Smooth muscle cell (in vitro differentiated cells): ENCODE data around the gene CAPN6. TPM values are rescaled to one million over a fixed set of nuclear protein-coding genes. Genes with fewer than 3 reads are reported as not detected.

Experiments
- DNase-seq: peaks from one replicate; lab custom pipeline; 2025; ENCODE audit not compliant: unreplicated experiment; lab: John Stamatoyannopoulos, UW
- H2AFZ ChIP-seq: fragments of 200-600 bp; sonication (generic); 2 replicates; pipeline ENCODE4 v1.6.0; 2016; ENCODE audit warnings: antibody characterized with exemption, low read depth, mild to moderate bottlenecking
- H3F3A ChIP-seq: fragments of 200-600 bp; sonication (generic); 2 replicates; pipeline ENCODE4 v1.6.0; 2017; ENCODE audit warnings: antibody characterized with exemption, low read depth
- H3K27ac ChIP-seq: fragments of 200-600 bp; sonication (generic); 2 replicates; pipeline ENCODE4 v1.5.1; 2016; ENCODE audit warnings: low read depth, mild to moderate bottlenecking
- H3K27me3 ChIP-seq: fragments of 200-600 bp; sonication (generic); 2 replicates; pipeline ENCODE4 v1.6.1; 2016; ENCODE audit warnings: low read depth, mild to moderate bottlenecking
- H3K36me3 ChIP-seq: fragments of 200-600 bp; sonication (generic); 2 replicates; pipeline ENCODE4 v1.5.1; 2016; ENCODE audit warnings: low read depth
- H3K4me1 ChIP-seq: fragments of 200-600 bp; sonication (generic); 2 replicates; pipeline ENCODE4 v1.5.1; 2016; ENCODE audit warnings: low read depth
- H3K4me2 ChIP-seq: fragments of 200-600 bp; sonication (generic); 2 replicates; pipeline ENCODE4 v1.6.0; 2016; ENCODE audit warnings: mild to moderate bottlenecking
- H3K4me3 ChIP-seq: fragments of 200-600 bp; sonication (generic); 2 replicates; pipeline ENCODE4 v1.5.1; 2016; ENCODE audit warnings: mild to moderate bottlenecking
- H3K79me2 ChIP-seq: fragments of 200-600 bp; sonication (generic); 2 replicates; pipeline ENCODE4 v1.6.0; 2016; ENCODE audit warnings: low read depth, mild to moderate bottlenecking
- H3K9ac ChIP-seq: fragments of 200-600 bp; sonication (generic); 2 replicates; pipeline ENCODE4 v1.6.0; 2016; ENCODE audit warnings: low read depth
- H3K9me3 ChIP-seq: fragments of 200-600 bp; sonication (generic); replicated peaks from 2 replicates; pipeline ENCODE4 v1.5.1; 2016; ENCODE audit warnings: low read depth
- H4K20me1 ChIP-seq: fragments of 200-600 bp; sonication (generic); 2 replicates; pipeline ENCODE4 v1.6.0; 2016; ENCODE audit warnings: low read depth
- WGBS: methylation state at CpG from one replicate; pipeline ENCODE4 v1.1.7; 2016; ENCODE audit warnings: low lambda C conversion rate; 5-methylcytosine and 5-hydroxymethylcytosine counted together
- polyA plus RNA-seq: library from polyadenylated mRNA; unstranded; fragments of >200 nt; fragmentation: Nextera tagmentation; extraction: Ambion mirVana; gene quantifications from 2 replicates; pipeline ENCODE4 v1.2.1, GENCODE V29; 2016
- total RNA-seq: library from RNA; depleted of rRNA; stranded (reverse); fragments of >200 nt; gene quantifications from 2 replicates; pipeline ENCODE4 v1.2.3, GENCODE V29; 2014
- TF ChIP-seq, protein P1 (sequence below): fragments of 200-600 bp; sonication (generic); IDR thresholded peaks from 2 replicates; pipeline ENCODE4 v1.5.1; 2017; ENCODE audit warnings: borderline replicate concordance, mild to moderate bottlenecking, antibody characterized with exemption; ENCODE audit not compliant: insufficient read depth, poor library complexity, severe bottlenecking

CAPN6 gene
- total and polyA plus RNA-seq, 2 experiments from 2014 or later, result 2.2 to 12.6 TPM

DNA sequence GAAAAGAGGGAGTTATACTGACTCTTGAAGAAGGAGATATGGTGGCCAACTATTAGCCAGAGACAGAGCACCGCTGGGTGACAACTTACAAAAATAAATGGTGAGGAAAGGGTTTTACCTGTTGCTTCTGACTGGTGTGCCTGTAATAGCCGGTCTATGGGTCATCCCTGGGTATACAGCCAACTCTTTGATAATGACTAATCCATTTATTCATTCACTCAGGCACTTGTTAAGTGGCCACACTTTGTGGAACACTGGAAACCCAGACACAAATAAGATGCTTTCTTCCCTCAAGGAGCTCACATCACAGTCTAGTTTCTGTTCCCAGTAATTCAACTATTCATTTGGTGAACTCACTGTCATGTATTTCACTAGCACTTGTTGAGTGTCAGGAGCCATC is 13.2 kb upstream of the CAPN6 start:
- H3K9me3 ChIP-seq, result no peaks in the 10 kb centered on the region
- no peak overlapping the region for H3K9ac ChIP-seq
- no peak for DNase-seq
- no peaks in the 10 kb centered on the region for H3F3A ChIP-seq
- no peak overlapping the region for H3K27ac ChIP-seq
- no peaks in the 10 kb centered on the region for H3K27me3 ChIP-seq
- H4K20me1 ChIP-seq, result no peaks in the 10 kb centered on the region
- no peak overlapping the region for H3K4me3 ChIP-seq
- H3K79me2 ChIP-seq, result no peaks in the 10 kb centered on the region
- no peaks in the 10 kb centered on the region for H3K4me1 ChIP-seq
- TF ChIP-seq, protein P1, sequence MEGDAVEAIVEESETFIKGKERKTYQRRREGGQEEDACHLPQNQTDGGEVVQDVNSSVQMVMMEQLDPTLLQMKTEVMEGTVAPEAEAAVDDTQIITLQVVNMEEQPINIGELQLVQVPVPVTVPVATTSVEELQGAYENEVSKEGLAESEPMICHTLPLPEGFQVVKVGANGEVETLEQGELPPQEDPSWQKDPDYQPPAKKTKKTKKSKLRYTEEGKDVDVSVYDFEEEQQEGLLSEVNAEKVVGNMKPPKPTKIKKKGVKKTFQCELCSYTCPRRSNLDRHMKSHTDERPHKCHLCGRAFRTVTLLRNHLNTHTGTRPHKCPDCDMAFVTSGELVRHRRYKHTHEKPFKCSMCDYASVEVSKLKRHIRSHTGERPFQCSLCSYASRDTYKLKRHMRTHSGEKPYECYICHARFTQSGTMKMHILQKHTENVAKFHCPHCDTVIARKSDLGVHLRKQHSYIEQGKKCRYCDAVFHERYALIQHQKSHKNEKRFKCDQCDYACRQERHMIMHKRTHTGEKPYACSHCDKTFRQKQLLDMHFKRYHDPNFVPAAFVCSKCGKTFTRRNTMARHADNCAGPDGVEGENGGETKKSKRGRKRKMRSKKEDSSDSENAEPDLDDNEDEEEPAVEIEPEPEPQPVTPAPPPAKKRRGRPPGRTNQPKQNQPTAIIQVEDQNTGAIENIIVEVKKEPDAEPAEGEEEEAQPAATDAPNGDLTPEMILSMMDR, result no peak
- no peak overlapping the region for H3K4me2 ChIP-seq
- no peaks in the 10 kb centered on the region for H3K36me3 ChIP-seq
- 85% methylated on average over 2 of the region's 2 CpGs for WGBS
- no peak overlapping the region for H2AFZ ChIP-seq

DNA sequence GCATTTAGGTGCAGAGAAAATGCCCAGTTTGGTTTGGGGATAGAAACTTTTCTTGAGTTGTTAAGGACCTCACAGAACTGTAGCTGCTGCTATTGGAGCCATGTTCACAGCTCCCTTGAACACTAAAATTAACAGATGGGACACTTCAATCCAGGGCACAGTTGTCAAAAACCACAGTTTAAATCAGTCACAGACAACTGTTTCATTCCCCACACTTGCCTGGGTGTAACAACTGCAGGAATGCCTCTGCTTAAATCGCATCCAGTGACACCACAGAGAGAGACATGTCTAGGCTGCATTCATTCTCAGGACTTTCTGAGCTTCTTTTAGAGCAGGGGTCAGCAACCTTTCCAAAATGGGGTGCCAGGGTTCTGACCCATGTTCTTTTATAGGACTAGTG is 12.7 kb upstream of the CAPN6 start:
- Histone ChIP-seq H3F3A (no peaks in the 10 kb centered on the region), H3K4me1 (no peaks in the 10 kb centered on the region), H3K4me2 (no peak overlapping the region), H3K79me2 (no peaks in the 10 kb centered on the region), H3K36me3 (no peaks in the 10 kb centered on the region), H3K9ac (no peak overlapping the region), H3K27me3 (no peaks in the 10 kb centered on the region), H3K9me3 (no peaks in the 10 kb centered on the region), H3K4me3 (no peak overlapping the region), H3K27ac (no peak overlapping the region), H2AFZ (no peak overlapping the region), H4K20me1 (no peaks in the 10 kb centered on the region)
- WGBS, result 90% methylated on average over 1 of the region's 1 CpG
- DNase-seq, result no peak
- TF ChIP-seq, protein P1, result no peak

DNA sequence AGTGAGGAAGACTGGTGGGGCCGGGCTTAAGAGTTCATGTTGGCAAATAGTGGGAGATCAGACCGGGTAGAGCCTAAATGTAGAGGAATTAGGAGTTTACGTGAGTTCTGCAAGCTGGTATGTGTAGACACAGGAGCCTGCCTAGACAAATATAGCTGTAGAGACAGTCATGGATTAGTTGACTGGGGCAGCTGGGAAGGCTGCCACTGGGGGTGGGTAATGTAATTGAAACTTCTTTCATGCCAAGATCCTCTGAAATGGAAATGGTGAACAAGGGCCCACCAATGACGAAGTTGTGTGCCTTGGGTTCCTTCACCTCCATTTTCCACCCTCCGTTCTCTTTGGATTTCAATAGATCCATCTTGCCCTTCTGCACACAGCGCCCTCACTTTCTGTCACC is 11.9 kb upstream of the CAPN6 start:
- Histone ChIP-seq H3K9ac (no peak overlapping the region), H3K4me2 (no peak overlapping the region), H2AFZ (no peak overlapping the region), H3K9me3 (no peaks in the 10 kb centered on the region), H3K27me3 (no peaks in the 10 kb centered on the region), H3K27ac (no peak overlapping the region), H3F3A (no peaks in the 10 kb centered on the region), H4K20me1 (no peaks in the 10 kb centered on the region), H3K36me3 (no peaks in the 10 kb centered on the region), H3K4me3 (no peak overlapping the region), H3K4me1 (no peaks in the 10 kb centered on the region), H3K79me2 (no peaks in the 10 kb centered on the region)
- DNase-seq, result no peak
- WGBS, result 93% methylated on average over 6 of the region's 6 CpGs
- TF ChIP-seq, protein P1, result no peak

DNA sequence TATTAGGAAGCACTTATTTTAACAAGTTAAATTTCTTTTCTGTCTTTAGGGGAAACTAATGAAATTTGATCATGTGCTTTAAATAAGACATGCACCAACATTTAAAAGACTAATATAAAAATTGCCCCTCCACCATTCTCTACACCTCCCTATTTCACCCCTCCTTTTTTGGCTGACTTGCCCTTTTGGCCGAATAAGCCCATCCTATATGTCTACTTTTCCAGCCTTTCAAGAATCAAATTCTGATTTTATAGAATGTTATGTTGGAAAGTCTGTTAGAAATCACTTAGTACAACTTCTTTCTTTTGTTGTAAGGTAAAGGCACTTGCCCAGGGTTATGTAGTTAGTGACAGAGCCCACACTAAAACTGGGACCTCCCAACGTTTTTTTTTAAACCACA is 1.8 kb downstream of the CAPN6 start:
- no peak for DNase-seq
- Histone ChIP-seq H2AFZ (no peak overlapping the region), H3K9ac (no peak overlapping the region), H4K20me1 (no peaks in the 10 kb centered on the region), H3K79me2 (no peaks in the 10 kb centered on the region), H3K36me3 (no peaks in the 10 kb centered on the region), H3K27me3 (no peaks in the 10 kb centered on the region), H3F3A (no peaks in the 10 kb centered on the region), H3K4me2 (no peak overlapping the region), H3K4me1 (peaks cover 12% of the 10 kb centered on the region), H3K27ac (no peak overlapping the region), H3K4me3 (peak overlapping the region; percentile 38), H3K9me3 (no peaks in the 10 kb centered on the region)
- TF ChIP-seq, protein P1, result no peak
- 59% methylated on average over 2 of the region's 2 CpGs for WGBS
